ENCODE data around the gene PWP1.

DNA sequence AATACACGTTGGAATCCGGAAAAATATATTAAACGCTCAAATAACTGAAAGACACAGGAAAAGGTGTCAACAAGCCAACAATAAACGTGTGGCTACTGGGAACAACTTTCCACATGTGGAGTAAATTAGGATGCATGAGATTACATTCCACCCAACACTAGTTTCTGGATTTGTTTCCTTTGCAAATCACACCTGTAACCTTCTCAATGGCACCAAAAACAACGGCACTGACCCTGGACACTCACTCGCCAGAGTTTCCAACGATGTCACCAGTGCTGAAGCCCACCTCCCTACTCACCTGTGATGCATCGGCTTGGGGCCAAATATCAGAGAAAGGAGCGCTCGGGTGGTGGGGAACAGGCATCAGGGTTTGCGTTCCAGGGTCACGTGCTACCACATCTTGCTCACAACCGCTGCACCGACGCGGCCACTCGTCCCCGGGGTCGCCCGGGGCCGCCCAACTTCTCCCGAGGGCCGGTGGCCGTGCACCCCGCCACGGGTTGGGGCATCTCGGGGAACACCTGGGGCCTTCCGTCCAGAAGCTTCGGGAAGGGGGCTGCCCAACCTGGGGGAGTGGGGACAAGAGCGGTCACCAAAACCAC lies 74.7 kb downstream of the PWP1 start:
- TF ChIP-seq ZNF70 (CRISPR knock-in tag; IDR thresholded peaks at IDR 0.05) (no peak), CSDC2 (CRISPR knock-in tag; IDR thresholded peaks at IDR 0.05) (no peak), RARB (CRISPR knock-in tag; IDR thresholded peaks at IDR 0.05) (no peak), ZNF565 (CRISPR knock-in tag; conservative IDR thresholded peaks at IDR 0.05; ENCODE audit: low read depth) (no peak), ARNTL (CRISPR knock-in tag; IDR thresholded peaks at IDR 0.05; ENCODE audit: borderline replicate concordance, low read depth) (no peak)
- TF ChIP-seq, protein P1, sequence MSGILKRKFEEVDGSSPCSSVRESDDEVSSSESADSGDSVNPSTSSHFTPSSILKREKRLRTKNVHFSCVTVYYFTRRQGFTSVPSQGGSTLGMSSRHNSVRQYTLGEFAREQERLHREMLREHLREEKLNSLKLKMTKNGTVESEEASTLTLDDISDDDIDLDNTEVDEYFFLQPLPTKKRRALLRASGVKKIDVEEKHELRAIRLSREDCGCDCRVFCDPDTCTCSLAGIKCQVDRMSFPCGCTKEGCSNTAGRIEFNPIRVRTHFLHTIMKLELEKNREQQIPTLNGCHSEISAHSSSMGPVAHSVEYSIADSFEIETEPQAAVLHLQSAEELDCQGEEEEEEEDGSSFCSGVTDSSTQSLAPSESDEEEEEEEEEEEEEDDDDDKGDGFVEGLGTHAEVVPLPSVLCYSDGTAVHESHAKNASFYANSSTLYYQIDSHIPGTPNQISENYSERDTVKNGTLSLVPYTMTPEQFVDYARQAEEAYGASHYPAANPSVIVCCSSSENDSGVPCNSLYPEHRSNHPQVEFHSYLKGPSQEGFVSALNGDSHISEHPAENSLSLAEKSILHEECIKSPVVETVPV (CRISPR knock-in tag; IDR thresholded peaks at IDR 0.05) = no peak
- TF ChIP-seq, protein P2, sequence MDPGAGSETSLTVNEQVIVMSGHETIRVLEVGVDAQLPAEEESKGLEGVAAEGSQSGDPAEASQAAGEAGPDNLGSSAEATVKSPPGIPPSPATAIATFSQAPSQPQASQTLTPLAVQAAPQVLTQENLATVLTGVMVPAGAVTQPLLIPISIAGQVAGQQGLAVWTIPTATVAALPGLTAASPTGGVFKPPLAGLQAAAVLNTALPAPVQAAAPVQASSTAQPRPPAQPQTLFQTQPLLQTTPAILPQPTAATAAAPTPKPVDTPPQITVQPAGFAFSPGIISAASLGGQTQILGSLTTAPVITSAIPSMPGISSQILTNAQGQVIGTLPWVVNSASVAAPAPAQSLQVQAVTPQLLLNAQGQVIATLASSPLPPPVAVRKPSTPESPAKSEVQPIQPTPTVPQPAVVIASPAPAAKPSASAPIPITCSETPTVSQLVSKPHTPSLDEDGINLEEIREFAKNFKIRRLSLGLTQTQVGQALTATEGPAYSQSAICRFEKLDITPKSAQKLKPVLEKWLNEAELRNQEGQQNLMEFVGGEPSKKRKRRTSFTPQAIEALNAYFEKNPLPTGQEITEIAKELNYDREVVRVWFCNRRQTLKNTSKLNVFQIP (CRISPR knock-in tag; IDR thresholded peaks at IDR 0.05; ENCODE audit: borderline replicate concordance, low read depth) = no peak
